ENCODE measurements around the gene CTSO.

The CTSO gene

GRCh38 chr4:155885666-155886065 is 68.0 kb downstream of the CTSO start:
- H3K36me3 ChIP-seq (ENCODE audit: low read length) = no peaks in the 10 kb centered on the region
- H3K9me2 ChIP-seq (replicated peaks; ENCODE audit: insufficient read depth, low read length) = no peaks in the 10 kb centered on the region
- H3K4me2 ChIP-seq (ENCODE audit: low read depth, low read length, poor library complexity, severe bottlenecking) = no peak overlapping the region
- no peak overlapping the region for H3K4me3 ChIP-seq (ENCODE audit: insufficient read depth, low read length, poor library complexity, severe bottlenecking)
- H3K27ac ChIP-seq (ENCODE audit: low read depth, low read length) = no peak overlapping the region
- H3K9ac ChIP-seq (ENCODE audit: low read length) = no peak overlapping the region
- no peaks in the 10 kb centered on the region for H4K20me1 ChIP-seq (ENCODE audit: low read depth, low read length)
- H3K27me3 ChIP-seq (ENCODE audit: low read length) = no peaks in the 10 kb centered on the region
- H3K79me2 ChIP-seq (ENCODE audit: insufficient read depth, low read length) = no peaks in the 10 kb centered on the region
- H2AFZ ChIP-seq (ENCODE audit: low read depth, low read length, severe bottlenecking) = no peak overlapping the region
- TF ChIP-seq EZH2phosphoT487 (conservative IDR thresholded peaks at IDR 0.05; ENCODE audit: low read length) = no peak
- no peak for TF ChIP-seq CTCF (IDR thresholded peaks at IDR 0.05; ENCODE audit: insufficient read depth, low read length, poor library complexity, severe bottlenecking)
- no peaks in the 10 kb centered on the region for H3F3A ChIP-seq (ENCODE audit: insufficient read depth)
- H3K9me3 ChIP-seq (ENCODE audit: insufficient read depth, low read length) = no peaks in the 10 kb centered on the region

- Histone ChIP-seq H3K27ac (ENCODE audit: low read depth, low read length) (no peak overlapping the region), H4K20me1 (ENCODE audit: low read depth, low read length) (no peaks in the 10 kb centered on the region), H3K27me3 (ENCODE audit: low read length) (no peaks in the 10 kb centered on the region), H2AFZ (ENCODE audit: low read depth, low read length, severe bottlenecking) (no peak overlapping the region), H3K36me3 (ENCODE audit: low read length) (no peaks in the 10 kb centered on the region), H3K9me2 (replicated peaks; ENCODE audit: insufficient read depth, low read length) (no peaks in the 10 kb centered on the region), H3K9me3 (ENCODE audit: insufficient read depth, low read length) (no peaks in the 10 kb centered on the region), H3K9ac (ENCODE audit: low read length) (no peak overlapping the region), H3K4me2 (ENCODE audit: low read depth, low read length, poor library complexity, severe bottlenecking) (no peak overlapping the region), H3K79me2 (ENCODE audit: insufficient read depth, low read length) (no peaks in the 10 kb centered on the region), H3K4me3 (ENCODE audit: insufficient read depth, low read length, poor library complexity, severe bottlenecking) (no peak overlapping the region), H3F3A (ENCODE audit: insufficient read depth) (no peaks in the 10 kb centered on the region)
- TF ChIP-seq CTCF (IDR thresholded peaks at IDR 0.05; ENCODE audit: insufficient read depth, low read length, poor library complexity, severe bottlenecking) (no peak), EZH2phosphoT487 (conservative IDR thresholded peaks at IDR 0.05; ENCODE audit: low read length) (no peak)
Measured at GRCh38 chr4:155883895-155884294, 69.8 kb downstream of the CTSO start.

- Histone ChIP-seq H3K36me3 (ENCODE audit: low read length) (no peaks in the 10 kb centered on the region), H3K79me2 (ENCODE audit: insufficient read depth, low read length) (no peaks in the 10 kb centered on the region), H3K4me3 (ENCODE audit: insufficient read depth, low read length, poor library complexity, severe bottlenecking) (no peak overlapping the region), H2AFZ (ENCODE audit: low read depth, low read length, severe bottlenecking) (no peak overlapping the region), H3K9me3 (ENCODE audit: insufficient read depth, low read length) (no peaks in the 10 kb centered on the region), H3K9me2 (replicated peaks; ENCODE audit: insufficient read depth, low read length) (no peaks in the 10 kb centered on the region), H4K20me1 (ENCODE audit: low read depth, low read length) (no peaks in the 10 kb centered on the region), H3K27me3 (ENCODE audit: low read length) (no peaks in the 10 kb centered on the region), H3K4me2 (ENCODE audit: low read depth, low read length, poor library complexity, severe bottlenecking) (no peak overlapping the region), H3F3A (ENCODE audit: insufficient read depth) (no peaks in the 10 kb centered on the region), H3K27ac (ENCODE audit: low read depth, low read length) (no peak overlapping the region), H3K9ac (ENCODE audit: low read length) (no peak overlapping the region)
- TF ChIP-seq CTCF (IDR thresholded peaks at IDR 0.05; ENCODE audit: insufficient read depth, low read length, poor library complexity, severe bottlenecking) = no peak
- no peak for TF ChIP-seq EZH2phosphoT487 (conservative IDR thresholded peaks at IDR 0.05; ENCODE audit: low read length)
Measured at GRCh38 chr4:155881555-155881954, 72.1 kb downstream of the CTSO start.
